MCF 10A (cell line): ENCODE results near the gene GALK1. TPM values are rescaled to one million over a fixed set of nuclear protein-coding genes. Genes with fewer than 3 reads are reported as not detected.

Experiments used
- BruUV-seq: library from RNA; stranded (reverse); fragments of 400-500 nt; replicated peaks from 2 replicates; lab custom pipeline; 2021; lab: Mats Ljungman, UMichigan
- CTCF ChIA-PET: fragments of 300-600 bp; sonication (Branson Sonifier 250); formaldehyde crosslinking; extraction: SDS; loops from one replicate; lab custom pipeline; 2021; ENCODE audit warnings: antibody characterized with exemption, inconsistent platforms; lab: Yijun Ruan, JAX
- POLR2A ChIA-PET: fragments of 300-600, 350-650 bp; sonication (Branson Sonifier 250); formaldehyde crosslinking; extraction: SDS; loops from one replicate; lab custom pipeline; 2020; ENCODE audit warnings: antibody characterized with exemption, inconsistent platforms; lab: Yijun Ruan, JAX
- DNase-seq: peaks from one replicate; pipeline ENCODE4 v3.0.0-alpha.2; 2018; ENCODE audit not compliant: unreplicated experiment
- H3K27ac Mint-ChIP-seq: one replicate; pipeline ENCODE4 v1.8.0; 2022; ENCODE audit warnings: mild to moderate bottlenecking, low read depth, mixed read lengths; ENCODE audit not compliant: unreplicated experiment
- H3K27me3 Mint-ChIP-seq: one replicate; pipeline ENCODE4 v1.8.0; 2022; ENCODE audit warnings: mixed read lengths; ENCODE audit not compliant: insufficient read depth, unreplicated experiment
- H3K36me3 Mint-ChIP-seq: one replicate; pipeline ENCODE4 v1.8.0; 2022; ENCODE audit warnings: mild to moderate bottlenecking, moderate library complexity, mixed read lengths; ENCODE audit not compliant: insufficient read depth, unreplicated experiment
- H3K4me1 Mint-ChIP-seq: one replicate; pipeline ENCODE4 v1.8.0; 2022; ENCODE audit warnings: mixed read lengths; ENCODE audit not compliant: insufficient read depth, unreplicated experiment
- H3K4me3 Mint-ChIP-seq: one replicate; pipeline ENCODE4 v1.8.0; 2022; ENCODE audit warnings: mild to moderate bottlenecking, moderate library complexity, mixed read lengths; ENCODE audit not compliant: unreplicated experiment
- H3K9me3 Mint-ChIP-seq: one replicate; pipeline ENCODE4 v1.8.0; 2022; ENCODE audit warnings: mixed read lengths; ENCODE audit not compliant: unreplicated experiment
- CTCF ChIP-seq: fragments of 200-600 bp; IDR thresholded peaks from one replicate; pipeline ENCODE4 v1.8.0; 2022; ENCODE audit warnings: antibody characterized with exemption, mild to moderate bottlenecking; ENCODE audit not compliant: unreplicated experiment
- intact Hi-C: fragments of 100-400 bp; cut with micrococcal nuclease; formaldehyde crosslinking; loops from 2 replicates; pipeline ENCODE4 v1.14.1; 2022
- total RNA-seq: library from RNA; stranded (reverse); gene quantifications from 2 replicates; pipeline ENCODE4 v1.2.3, GENCODE V29; 2022

GALK1 gene
- total RNA-seq, 1 experiment from 2014 or later: 8.7 TPM

- H3K4me1 Mint-ChIP-seq: no peaks in the 10 kb centered on the region
- POLR2A ChIA-PET: interaction anchor here (0.6 to 1.1 kb wide), 3 partner anchors 11 to 102 kb away, joined by 3 to 5 read pairs (median 3); partner anchors contain the start of gene SAP30BP
Measured at GRCh38 chr17:75769536-75769935, 4.5 kb upstream of the GALK1 start.

GRCh38 chr17:75767881-75768280 lies 2.9 kb upstream of the GALK1 start:
- Mint-ChIP-seq H3K27ac (no peak overlapping the region), H3K27me3 (no peaks in the 10 kb centered on the region), H3K9me3 (no peaks in the 10 kb centered on the region), H3K4me1 (peaks cover 9% of the 10 kb centered on the region), H3K36me3 (peaks cover under 1% of the 10 kb centered on the region), H3K4me3 (no peak overlapping the region)
- ChIA-PET CTCF (interaction anchor here (0.8 kb wide), 1 partner anchor 24 kb away, joined by 3 read pairs; no protein-coding TSS in a partner anchor), POLR2A (interaction anchor here (1.7 kb wide), 1 partner anchor 12 kb away, joined by 5 read pairs; a partner anchor contains a TSS)
- intact Hi-C loops: no loop called here
- no peak for TF ChIP-seq CTCF
- no TSS peak for BruUV-seq
- DNase-seq: no peak

More at GRCh38 chr17:75769536-75769935, 4.5 kb upstream of the GALK1 start:
- CTCF ChIA-PET: interaction anchor here (1.1 kb wide), 1 partner anchor 10 kb away, joined by 3 read pairs; no protein-coding TSS in a partner anchor
- no peak for TF ChIP-seq CTCF
- Mint-ChIP-seq H3K9me3 (no peaks in the 10 kb centered on the region), H3K27me3 (no peaks in the 10 kb centered on the region), H3K4me3 (no peak overlapping the region), H3K27ac (no peak overlapping the region), H3K36me3 (no peaks in the 10 kb centered on the region)
- no peak for DNase-seq
- intact Hi-C loops: no loop called here
- BruUV-seq: no TSS peak

GRCh38 chr17:75765981-75766380 lies 989 bp upstream of the GALK1 start:
- ChIA-PET CTCF (interaction anchor here (0.6 to 2.2 kb wide), 8 partner anchors 8 to 497 kb away, joined by 3 to 9 read pairs (median 3); no protein-coding TSS in a partner anchor), POLR2A (interaction anchor here (0.6 to 8.0 kb wide), 10 partner anchors 11 to 139 kb away, joined by 3 to 153 read pairs (median 4); partner anchors contain the start of genes MRPL38, TRIM47, UNK and WBP2)
- Mint-ChIP-seq H3K27ac (no peak overlapping the region), H3K9me3 (no peaks in the 10 kb centered on the region), H3K4me1 (peaks cover 15% of the 10 kb centered on the region), H3K36me3 (peaks cover 20% of the 10 kb centered on the region), H3K4me3 (no peak overlapping the region), H3K27me3 (no peaks in the 10 kb centered on the region)
- intact Hi-C loops: no loop called here
- no TSS peak for BruUV-seq
- TF ChIP-seq CTCF: no peak
- no peak for DNase-seq

GRCh38 chr17:75764417-75764710 lies 628 bp downstream of the GALK1 start:
- no peak for DNase-seq
- CTCF ChIA-PET: interaction anchor here (0.5 to 3.3 kb wide), 17 partner anchors 8 to 342 kb away, joined by 3 to 16 read pairs (median 4); partner anchors contain the start of genes SMIM5, TRIM65, TSEN54 and WBP2
- H3K4me1 Mint-ChIP-seq: peaks cover 15% of the 10 kb centered on the region
- BruUV-seq: no TSS peak
- no peak for TF ChIP-seq CTCF
- POLR2A ChIA-PET: interaction anchor here (0.5 to 8.0 kb wide), 17 partner anchors 8 to 533 kb away, joined by 3 to 153 read pairs (median 4); partner anchors contain the start of genes EXOC7, SMIM5, TRIM65 and UNK
- intact Hi-C loops: loop anchor here (1.0 to 5.0 kb wide), 2 partner anchors 132 to 243 kb away; partner anchors contain the start of gene TRIM65
- peak overlapping the region; percentile 19 for H3K27ac Mint-ChIP-seq
- H3K9me3 Mint-ChIP-seq: no peaks in the 10 kb centered on the region
- peak overlapping the region; percentile 69 for H3K4me3 Mint-ChIP-seq
- H3K27me3 Mint-ChIP-seq: no peaks in the 10 kb centered on the region
- H3K36me3 Mint-ChIP-seq: peaks cover 35% of the 10 kb centered on the region
